Activated T-helper 1 cell treated with anti-CD3 and anti-CD28 coated beads, Interleukin-2, amount 50 U/mL, for 16 hours (primary cell): ENCODE measurements around the gene OR10P1.
"Not testable (repeated sequence)": the region's sequence is repeated elsewhere in the genome, so short reads cannot be mapped to it uniquely, and the experiment has no call there.

Source experiments
- DNase-seq, 2 donors: peaks; one replicate each; pipeline ENCODE4 v3.0.0-alpha.2; 2020; ENCODE audit warnings: low read depth in 1 of 2, low spot score in 1 of 2

Gene OR10P1

GRCh38 chr12:55636853-55637252, at the start of gene OR10P1:
Gene OR10P1, plus strand, starts transcription at chr12:55636892. Its CDS starts 0 bp downstream, at chr12:55636892.
- no peak for DNase-seq

GRCh38 chr12:55590152-55590551, 46.5 kb upstream of the OR10P1 start:
- not testable (repeated sequence) for DNase-seq

GRCh38 chr12:55607821-55608594, 28.7 kb upstream of the OR10P1 start:
- DNase-seq = no peak

GRCh38 chr12:55610598-55610997, 26.1 kb upstream of the OR10P1 start:
- DNase-seq = no peak

- DNase-seq = no peak
Measured at GRCh38 chr12:55612646-55613045, 24.0 kb upstream of the OR10P1 start.

- no peak for DNase-seq
Measured at GRCh38 chr12:55614764-55615163, 21.9 kb upstream of the OR10P1 start.

- DNase-seq = no peak
Measured at GRCh38 chr12:55619354-55620138, 17.1 kb upstream of the OR10P1 start.

GRCh38 chr12:55624056-55624455, 12.6 kb upstream of the OR10P1 start:
- DNase-seq = no peak

- no peak for DNase-seq
Measured at GRCh38 chr12:55626154-55626553, 10.5 kb upstream of the OR10P1 start.

- no peak for DNase-seq
Measured at GRCh38 chr12:55629058-55629841, 7.4 kb upstream of the OR10P1 start.

GRCh38 chr12:55631056-55631455, 5.6 kb upstream of the OR10P1 start:
- no peak for DNase-seq

GRCh38 chr12:55631733-55632132, 5.0 kb upstream of the OR10P1 start:
- DNase-seq = no peak

GRCh38 chr12:55633151-55633550, 3.5 kb upstream of the OR10P1 start:
- no peak for DNase-seq

GRCh38 chr12:55636116-55636655, 506 bp upstream of the OR10P1 start:
- no peak for DNase-seq

- DNase-seq = no peak
Measured at GRCh38 chr12:55637467-55637866, 775 bp downstream of the OR10P1 start.

GRCh38 chr12:55641595-55641994, 4.9 kb downstream of the OR10P1 start:
- no peak for DNase-seq

- no peak for DNase-seq
Measured at GRCh38 chr12:55642267-55642666, 5.6 kb downstream of the OR10P1 start.

- DNase-seq = no peak
Measured at GRCh38 chr12:55642669-55643068, 6.0 kb downstream of the OR10P1 start.

GRCh38 chr12:55644591-55644990, 7.9 kb downstream of the OR10P1 start:
- DNase-seq = no peak

GRCh38 chr12:55647027-55647426, 10.3 kb downstream of the OR10P1 start:
- no peak for DNase-seq

- not testable (repeated sequence) for DNase-seq
Measured at GRCh38 chr12:55650620-55651298, 14.1 kb downstream of the OR10P1 start.
